Measurements from ENCODE around the gene SPRY1. TPM values are rescaled to one million over a fixed set of nuclear protein-coding genes. Genes with fewer than 3 reads are reported as not detected.

SPRY1 gene
- polyA plus RNA-seq, 2 of the 4 experiments (the other 2 are of a cell fraction): 0.54 to 2.1 TPM

- CTCF ChIA-PET: no interaction called here
- ATAC-seq (no peak), DNase-seq (ENCODE audit: low read depth in 1 of 2, low spot score in 1 of 2) (no peak), FAIRE-seq (no peak)
- H3K4me1 ChIP-seq: peaks cover 22% of the 10 kb centered on the region; the same call in 2 of the 3 replicates
- TF ChIP-seq TFCP2L1 (CRISPR knock-in tag; IDR thresholded peaks at IDR 0.05) (no peak), ESRRA (IDR thresholded peaks at IDR 0.05; ENCODE audit: borderline replicate concordance, low read length) (no peak), RNF2 (IDR thresholded peaks at IDR 0.05; ENCODE audit: borderline replicate concordance, low read depth) (no peak), POLR2AphosphoS2 (conservative IDR thresholded peaks at IDR 0.05; ENCODE audit: low read length) (no peak), REST (IDR thresholded peaks at IDR 0.05) (no peak), NR3C1 (IDR thresholded peaks at IDR 0.05) (no peak), JUNB (IDR thresholded peaks at IDR 0.05) (no peak), FOXS1 (CRISPR knock-in tag; IDR thresholded peaks at IDR 0.05) (no peak), ELK1 (IDR thresholded peaks at IDR 0.05; ENCODE audit: low read depth, low read length) (no peak), BHLHE40 (IDR thresholded peaks at IDR 0.05; ENCODE audit: low read depth, low read length) (no peak), RFX5 (IDR thresholded peaks at IDR 0.05) (no peak)
- no peak overlapping the region for H3K27ac ChIP-seq
- POLR2A ChIA-PET: no interaction called here
- H3K4me3 ChIP-seq: no peak overlapping the region
- no peak overlapping the region for H3K4me2 ChIP-seq
- no peaks in the 10 kb centered on the region; the same call in 2 of the 3 replicates for H3K9me3 ChIP-seq
- WGBS (ENCODE audit: missing lambda C conversion rate): 60% methylated on average over 6 of the region's 6 CpGs
These were observed 19.4 kb downstream of the SPRY1 start for GRCh38 chr4:123415977-123416376.

GRCh38 chr4:123417813-123418212 lies 21.2 kb downstream of the SPRY1 start:
- H3K4me1 ChIP-seq: peaks cover 14% of the 10 kb centered on the region; the same call in 2 of the 3 replicates

GRCh38 chr4:123418351-123418931 lies 21.8 kb downstream of the SPRY1 start:
- ChIA-PET CTCF (interaction anchor here (0.6 kb wide), 1 partner anchor 338 kb away, joined by 4 read pairs; no protein-coding TSS in a partner anchor), POLR2A (no interaction called here)
- no peak overlapping the region for H3K4me2 ChIP-seq
- H3K9me3 ChIP-seq: no peaks in the 10 kb centered on the region; the same call in 2 of the 3 replicates
- no peak overlapping the region for H3K4me3 ChIP-seq
- FAIRE-seq (no peak), DNase-seq (ENCODE audit: low read depth in 1 of 2, low spot score in 1 of 2) (no peak), ATAC-seq (no peak)
- peaks cover 8% of the 10 kb centered on the region; the same call in 2 of the 3 replicates for H3K4me1 ChIP-seq
- TF ChIP-seq HES2 (IDR thresholded peaks at IDR 0.05) (no peak), PHF8 (IDR thresholded peaks at IDR 0.05; ENCODE audit: borderline replicate concordance, low read depth) (no peak), HOXB5 (CRISPR knock-in tag; IDR thresholded peaks at IDR 0.05) (no peak), CHD2 (IDR thresholded peaks at IDR 0.05; ENCODE audit: low read length, partially characterized antibody) (no peak), POLR2AphosphoS2 (conservative IDR thresholded peaks at IDR 0.05; ENCODE audit: low read length) (no peak), CHD4 (IDR thresholded peaks at IDR 0.05; ENCODE audit: borderline replicate concordance) (no peak), JUNB (IDR thresholded peaks at IDR 0.05) (no peak), RARB (CRISPR knock-in tag; IDR thresholded peaks at IDR 0.05) (no peak), HOXA7 (CRISPR knock-in tag; IDR thresholded peaks at IDR 0.05) (no peak), ZSCAN20 (CRISPR knock-in tag; IDR thresholded peaks at IDR 0.05) (no peak)
- H3K27ac ChIP-seq: no peak overlapping the region
- 62% methylated on average over 3 of the region's 3 CpGs for WGBS (ENCODE audit: missing lambda C conversion rate)

More at GRCh38 chr4:123417813-123418212, 21.2 kb downstream of the SPRY1 start:
- DNase-seq (ENCODE audit: low read depth in 1 of 2, low spot score in 1 of 2): no peak
- no peak for FAIRE-seq
- H3K9me3 ChIP-seq: no peaks in the 10 kb centered on the region; the same call in 2 of the 3 replicates
- ChIA-PET POLR2A (no interaction called here), CTCF (no interaction called here)
- H3K4me2 ChIP-seq: no peak overlapping the region
- TF ChIP-seq PBX3 (IDR thresholded peaks at IDR 0.05) (no peak), ZC3H11A (IDR thresholded peaks at IDR 0.05) (no peak), EHMT2 (IDR thresholded peaks at IDR 0.05; ENCODE audit: low read depth) (no peak), HOXB5 (CRISPR knock-in tag; IDR thresholded peaks at IDR 0.05) (no peak), FOXS1 (CRISPR knock-in tag; IDR thresholded peaks at IDR 0.05) (no peak), MAFK (IDR thresholded peaks at IDR 0.05; ENCODE audit: partially characterized antibody) (no peak)
- 72% methylated on average over 2 of the region's 2 CpGs for WGBS (ENCODE audit: missing lambda C conversion rate)
- no peak for ATAC-seq
- no peak overlapping the region for H3K4me3 ChIP-seq
- no peak overlapping the region for H3K27ac ChIP-seq

Measured in A549 (cell line).